Myocyte (in vitro differentiated cells): ENCODE data around the gene RNASE8. TPM values are rescaled to one million over a fixed set of nuclear protein-coding genes. Genes with fewer than 3 reads are reported as not detected.

Experiments used
- DNase-seq: peaks from one replicate; pipeline ENCODE4 v3.0.0-alpha.2; 2012; ENCODE audit warnings: low read depth
- total RNA-seq: library from RNA; depleted of rRNA; stranded (reverse); fragments of >200 nt; gene quantifications from 2 replicates; pipeline ENCODE4 v1.2.3, GENCODE V29; 2014

The RNASE8 gene
- total RNA-seq, 1 donor from 2014 or later = not detected

DNA sequence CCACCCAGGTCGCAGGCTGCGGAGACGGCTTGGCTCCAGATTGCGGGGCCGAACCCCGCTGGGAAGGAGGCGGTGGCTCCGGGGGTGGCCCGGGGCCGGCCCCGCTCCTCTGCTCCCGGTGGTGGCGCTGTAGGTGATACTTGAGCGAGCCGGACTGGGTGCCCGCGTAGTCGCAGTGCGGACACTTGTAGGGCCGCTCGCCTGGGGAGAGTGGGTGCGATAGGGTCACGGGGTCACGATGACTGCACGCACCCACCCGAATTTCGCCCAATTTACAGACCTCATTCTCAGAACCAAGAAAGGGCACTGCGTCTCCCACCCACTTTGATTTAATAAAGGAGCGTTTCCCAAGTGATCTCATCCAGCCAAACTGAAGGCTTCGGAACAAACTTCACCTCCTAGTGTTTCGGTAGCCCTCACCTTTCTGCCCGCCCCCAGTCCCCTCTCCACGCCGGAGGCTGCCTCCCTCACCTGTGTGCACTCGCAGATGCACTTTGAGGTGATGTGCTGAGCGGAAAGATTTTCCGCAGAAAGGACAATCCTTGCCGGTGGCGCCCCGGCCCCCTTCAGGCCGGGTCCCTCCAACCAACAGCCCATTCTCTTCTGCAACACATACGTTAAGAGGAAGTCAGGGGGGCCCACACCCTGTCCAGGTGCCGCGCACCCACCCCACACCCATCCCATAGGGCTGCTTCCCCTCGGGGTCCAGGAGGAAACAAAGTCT is 33.5 kb downstream of the RNASE8 start:
- DNase-seq = no peak

DNA sequence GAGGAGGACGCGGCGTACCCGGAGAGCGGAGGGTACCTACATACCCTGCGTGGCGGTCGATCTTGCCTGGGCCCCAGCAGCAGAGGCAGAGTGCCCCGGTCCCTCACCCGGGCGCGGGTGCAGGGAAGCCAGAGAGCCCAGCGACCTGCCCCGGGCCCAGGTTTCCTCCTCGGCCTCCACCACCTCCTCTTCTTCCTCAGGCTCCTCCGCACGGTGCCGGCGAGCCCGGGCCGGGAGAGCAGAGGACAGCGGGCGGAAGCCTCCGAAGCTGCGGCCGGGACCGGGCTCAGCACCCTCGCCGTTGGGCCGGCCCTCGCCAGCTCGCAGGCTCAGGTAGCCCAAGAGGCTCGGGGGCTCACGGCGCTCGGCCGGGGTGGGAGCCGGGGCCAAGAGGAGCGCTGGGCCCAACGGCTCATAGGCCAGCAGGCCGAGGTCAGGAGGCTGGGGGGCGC is 34.2 kb downstream of the RNASE8 start:
- DNase-seq = no peak

DNA sequence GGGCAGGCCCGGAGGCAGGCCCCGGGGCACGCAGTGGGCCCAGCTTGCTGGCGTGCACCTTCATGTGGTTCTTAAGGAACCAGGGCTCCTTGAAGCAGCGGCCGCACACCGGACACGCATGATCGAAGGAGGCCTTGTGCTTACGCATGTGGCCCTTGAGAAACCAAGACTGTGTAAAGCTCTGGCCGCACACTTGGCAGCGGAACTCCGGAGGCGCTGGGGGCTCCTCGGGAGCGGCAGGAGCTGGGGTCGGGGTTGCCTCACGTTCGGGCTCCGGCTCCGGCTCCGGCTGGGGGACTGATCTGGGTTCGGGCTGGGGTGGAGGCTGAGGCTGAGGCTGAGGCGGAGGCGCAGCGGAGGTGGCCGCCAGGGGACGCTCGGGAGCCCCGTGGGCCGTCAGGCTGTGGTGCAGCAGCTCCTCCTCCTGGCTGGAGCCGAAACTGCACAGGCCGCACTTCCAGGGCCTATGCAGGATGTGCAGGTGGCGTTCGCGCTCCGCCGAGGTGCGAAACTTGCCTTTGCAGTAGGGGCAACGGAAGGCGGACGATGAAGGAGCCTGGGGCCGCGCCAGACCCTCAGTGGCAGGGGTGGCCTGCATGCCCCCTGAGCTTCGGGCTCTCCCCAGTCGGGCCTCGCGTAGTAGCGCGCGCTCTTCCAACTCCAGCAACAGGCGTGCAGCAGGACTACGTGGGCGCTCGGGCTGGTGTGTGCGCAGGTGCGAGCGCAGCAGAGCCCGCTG is 34.8 kb downstream of the RNASE8 start:
- DNase-seq = peak; percentile 66

DNA sequence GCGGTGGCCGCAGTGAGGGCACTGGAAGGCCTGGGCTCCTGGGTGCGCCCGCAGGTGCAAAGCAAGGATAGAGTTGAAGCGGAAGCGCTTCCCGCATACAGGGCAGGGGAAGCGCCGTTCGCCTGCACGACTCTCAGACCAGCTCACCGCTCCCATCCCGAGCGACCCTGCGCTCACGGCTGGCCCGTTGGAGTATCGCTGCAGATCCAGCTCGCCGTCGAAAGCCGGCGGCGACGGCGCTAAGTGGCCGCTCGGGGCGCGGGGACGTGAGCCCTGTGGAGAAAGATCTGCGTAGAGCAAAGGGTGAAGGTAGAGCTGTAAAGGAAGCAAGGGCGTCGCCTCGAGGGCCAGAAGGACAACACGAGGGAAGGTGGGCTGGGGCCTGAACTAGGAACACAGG is 35.4 kb downstream of the RNASE8 start:
- no peak for DNase-seq

DNA sequence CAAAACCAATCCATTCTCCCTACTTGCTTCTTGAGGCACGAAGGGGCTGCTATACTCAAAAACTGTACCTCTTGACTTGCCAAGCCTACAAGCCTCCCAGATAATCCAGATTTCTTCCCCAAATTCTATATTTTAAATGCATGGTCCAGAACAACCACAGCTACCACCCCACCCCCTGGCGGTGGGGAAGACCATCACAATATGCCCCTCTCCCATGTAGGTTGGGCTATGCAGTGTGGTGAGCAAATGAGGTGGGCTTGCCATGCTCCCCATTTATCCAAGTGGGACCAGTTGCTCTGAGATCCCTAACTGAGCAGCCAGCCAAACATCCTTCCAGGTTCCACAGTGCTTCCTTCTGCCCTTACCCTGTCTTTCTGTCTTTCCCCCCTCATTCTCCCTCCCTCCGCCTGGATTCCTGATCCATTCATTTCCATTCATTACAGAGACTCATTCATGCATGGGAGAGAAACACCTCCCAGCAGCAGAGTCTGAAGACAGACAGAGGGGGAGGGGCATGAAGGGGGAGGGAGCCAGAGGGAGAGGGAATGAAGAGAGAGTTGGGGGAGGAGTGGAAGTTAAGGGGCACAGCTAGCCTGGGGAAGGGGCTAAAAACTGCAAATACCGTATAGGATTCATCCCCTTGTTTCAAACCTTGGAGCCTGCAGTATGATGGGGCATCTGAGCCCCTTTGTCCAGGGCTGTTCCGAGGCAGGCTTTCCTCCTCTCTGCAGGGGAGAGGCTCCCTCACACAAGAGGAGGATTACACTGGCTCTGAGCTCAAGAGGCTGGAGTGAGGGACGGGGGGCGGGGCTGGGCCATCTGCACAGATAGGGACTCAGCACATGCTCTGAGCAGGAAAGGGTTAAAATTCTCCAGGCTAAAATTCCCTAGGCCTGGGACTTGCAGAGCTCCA is 36.4 kb downstream of the RNASE8 start:
- no peak for DNase-seq

DNA sequence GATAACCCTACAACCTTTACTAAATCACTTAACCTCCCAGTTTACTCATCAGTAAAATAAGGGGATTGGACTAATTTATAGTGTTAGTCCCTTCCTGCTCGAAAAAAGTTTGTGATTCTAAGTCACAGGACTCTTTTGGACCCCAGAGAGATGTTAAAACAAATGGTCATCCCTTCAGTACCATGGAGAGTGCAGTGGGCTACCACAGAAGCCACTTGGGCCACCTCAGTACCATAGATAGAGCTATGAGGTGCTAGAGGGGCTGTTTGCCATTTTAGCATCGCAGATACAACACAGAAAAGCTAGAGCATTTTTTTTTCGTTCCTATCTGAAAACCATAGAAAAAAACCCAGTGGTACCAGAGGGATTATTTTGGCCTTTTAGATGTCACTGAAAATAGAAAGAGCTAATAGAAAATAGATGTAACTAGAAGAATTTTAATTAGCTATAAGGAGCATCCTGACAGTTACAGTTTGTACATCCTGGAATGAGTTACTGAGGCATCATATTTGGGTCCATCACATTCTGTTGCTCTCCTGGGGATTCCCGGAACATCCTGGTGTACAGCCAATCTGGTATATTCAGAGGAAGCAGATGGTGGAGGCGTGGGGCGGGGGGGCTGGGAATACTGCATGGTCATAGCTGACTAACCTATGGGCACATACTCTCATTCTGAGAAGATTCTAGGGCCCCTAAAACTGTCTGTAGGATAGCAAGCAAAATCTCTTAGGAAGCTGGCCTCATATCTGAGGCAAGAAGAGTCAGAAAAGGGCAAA is 38.0 kb downstream of the RNASE8 start:
- DNase-seq = peak; percentile 74

DNA sequence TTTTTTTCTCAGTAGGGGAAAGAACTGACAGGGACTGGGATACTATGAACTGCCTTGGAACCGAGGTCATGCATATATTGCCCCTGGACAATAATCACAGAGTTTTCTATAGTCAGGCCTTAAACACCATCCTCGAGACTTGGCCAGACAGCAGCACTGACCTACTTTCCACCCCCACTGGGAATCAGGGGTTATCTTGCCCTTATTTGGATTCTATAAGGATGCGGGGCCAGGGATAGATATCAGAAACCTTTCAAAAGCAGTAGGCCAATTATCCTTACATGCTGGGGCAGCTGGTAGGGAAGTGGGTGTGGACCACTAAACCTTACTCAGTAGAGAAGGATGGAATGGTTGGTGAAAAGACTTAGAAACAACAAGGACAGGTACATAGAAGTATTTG is 38.8 kb downstream of the RNASE8 start:
- no peak for DNase-seq

DNA sequence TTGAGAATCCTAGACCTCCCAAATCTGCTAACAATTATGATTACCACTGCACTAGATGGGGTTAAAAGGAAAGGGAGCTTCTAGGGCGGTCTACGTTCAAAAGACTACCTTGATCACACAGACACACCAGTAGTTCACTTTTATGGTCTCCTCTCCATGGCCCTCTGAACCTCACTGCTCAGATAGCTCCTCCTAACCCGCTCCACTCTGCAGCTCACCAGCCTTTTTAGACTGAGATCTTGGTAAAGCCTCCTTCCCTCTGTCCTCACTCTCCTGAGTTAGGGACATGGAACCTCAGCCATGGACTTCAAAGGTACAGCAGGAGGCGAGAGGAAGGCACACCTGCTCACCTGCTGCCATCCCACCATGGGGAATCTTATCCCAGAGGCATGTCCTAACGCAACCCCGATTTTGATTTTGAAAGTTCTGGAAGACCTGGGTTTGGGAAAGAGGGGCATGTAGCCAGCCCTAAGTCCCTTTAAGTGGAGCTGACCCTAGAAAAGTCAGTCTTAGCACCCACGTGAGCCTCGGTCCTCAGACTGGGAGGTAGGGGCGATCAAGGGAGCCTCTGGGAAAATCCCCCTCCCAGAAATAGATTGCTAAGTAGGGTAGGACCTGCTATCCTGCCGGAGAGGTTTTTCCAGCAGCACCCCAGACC is 39.5 kb downstream of the RNASE8 start:
- DNase-seq = no peak

DNA sequence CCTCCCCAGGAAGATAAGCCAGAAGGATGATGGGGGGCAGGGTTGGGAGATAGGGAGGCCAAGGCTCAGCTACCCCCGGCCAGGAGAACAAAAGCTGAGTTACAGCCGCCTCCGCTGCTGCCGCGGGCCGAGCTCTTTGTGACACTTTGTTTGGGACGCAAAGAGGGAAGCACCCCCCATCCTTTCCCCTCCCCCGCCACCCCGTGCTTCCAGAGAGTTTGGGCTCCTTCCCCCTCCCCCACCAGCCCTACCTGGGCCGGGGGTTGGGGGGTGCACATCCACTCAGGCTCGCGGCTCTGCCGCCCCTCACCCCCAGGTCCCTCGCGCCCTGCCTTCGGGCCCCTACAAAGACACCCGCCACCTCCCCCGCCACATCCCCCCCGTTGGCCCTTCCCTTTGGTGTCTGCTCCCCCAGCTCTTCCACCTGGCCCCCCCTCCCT is 40.0 kb downstream of the RNASE8 start:
- DNase-seq = no peak

DNA sequence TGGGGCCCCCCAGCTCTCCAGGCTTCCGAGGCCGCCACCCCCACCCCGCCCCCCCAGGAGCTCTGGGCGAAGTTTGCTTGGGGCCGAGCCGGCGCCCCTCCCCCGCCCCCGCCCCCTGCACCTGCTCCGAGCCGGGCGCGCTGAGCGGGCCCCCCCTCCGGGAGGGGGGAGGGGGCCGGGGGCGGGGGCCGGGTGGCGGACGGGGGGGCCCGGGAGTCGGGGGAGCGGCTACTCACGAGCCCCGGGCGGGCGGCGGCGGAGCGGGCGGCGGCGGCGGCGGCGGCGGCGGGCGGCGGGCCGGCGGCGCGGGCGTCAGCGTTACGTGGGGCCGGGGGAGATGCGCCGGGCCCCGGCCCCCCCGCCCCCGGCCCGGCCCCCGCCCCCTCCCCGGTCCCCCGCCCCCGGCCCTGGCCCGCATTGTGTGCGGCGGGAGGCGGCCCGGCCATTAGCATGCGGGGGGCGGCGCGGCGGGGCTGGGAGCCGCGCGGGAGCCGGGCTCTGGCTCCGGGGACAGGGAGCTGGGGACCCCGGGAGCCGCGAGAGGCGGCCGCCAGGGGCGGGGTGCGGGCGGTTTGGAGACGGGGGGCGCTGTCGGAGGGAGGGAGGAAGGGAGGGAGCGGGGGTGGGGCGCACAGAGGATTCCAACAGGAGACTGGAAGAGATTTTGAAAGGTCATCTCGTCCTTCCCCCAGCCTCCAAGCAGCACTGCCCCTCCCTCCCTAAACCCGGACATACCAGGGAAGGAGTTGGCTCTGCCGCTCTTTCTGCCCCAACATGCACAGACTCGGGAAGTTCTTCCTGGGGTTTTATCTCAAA is 40.7 kb downstream of the RNASE8 start, which contains the start of gene ZNF219:
ZNF219 (minus strand) TSS at position 580 of the 816 bp plus-strand sequence. CDS start 5,064 bp downstream, outside the sequence.
- peak; percentile 64 for DNase-seq

DNA sequence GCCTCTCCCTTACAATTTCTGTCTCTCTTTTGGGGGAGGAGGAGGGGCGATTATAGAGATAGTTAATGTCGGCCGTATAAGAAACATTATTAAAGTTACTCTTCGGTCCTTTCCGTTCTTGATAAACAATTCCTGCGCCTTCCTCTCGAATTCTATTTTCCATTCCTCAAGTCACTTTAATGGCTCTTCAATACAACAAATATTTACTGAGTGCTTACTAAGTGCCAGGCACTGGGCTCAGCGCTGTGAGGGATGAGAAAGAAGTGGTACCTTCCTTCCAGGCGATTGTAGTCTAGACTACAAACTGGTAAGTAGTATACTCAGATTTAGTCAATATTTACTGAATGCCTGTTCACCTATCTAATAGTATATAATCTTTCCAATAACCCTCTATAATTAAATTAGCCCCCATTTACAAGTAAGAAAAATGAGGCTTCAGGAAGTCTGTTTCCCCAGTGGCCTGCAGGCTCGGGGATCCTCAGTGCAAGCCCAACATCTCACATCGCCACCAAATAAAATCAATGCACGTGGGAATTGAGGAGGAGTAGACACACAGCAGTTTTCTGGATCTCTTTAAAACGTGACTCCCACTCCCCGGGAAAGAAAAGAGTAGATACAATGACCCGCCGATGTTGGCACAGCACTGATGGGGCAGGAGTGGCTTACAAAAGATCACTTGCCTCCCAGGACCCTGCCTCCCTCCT is 41.4 kb downstream of the RNASE8 start:
- no peak for DNase-seq

DNA sequence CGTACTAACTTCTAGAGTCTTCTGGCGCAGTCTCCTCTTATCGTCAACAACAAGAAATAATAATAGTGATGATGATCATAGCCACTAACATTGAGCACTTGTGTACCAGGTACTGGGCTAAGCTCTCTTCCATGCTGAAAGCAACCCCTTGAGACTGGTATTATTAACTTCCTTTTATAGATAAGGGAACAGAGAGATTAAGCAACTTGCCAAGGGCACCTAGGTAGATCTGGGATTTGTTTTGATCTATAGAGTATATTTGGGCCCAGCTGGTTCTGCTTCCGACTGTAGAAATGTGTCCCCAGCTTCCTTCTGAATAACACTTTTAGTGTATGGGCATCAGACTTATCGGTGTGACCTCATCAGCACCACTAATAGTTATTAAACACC is 42.0 kb downstream of the RNASE8 start:
- no peak for DNase-seq

DNA sequence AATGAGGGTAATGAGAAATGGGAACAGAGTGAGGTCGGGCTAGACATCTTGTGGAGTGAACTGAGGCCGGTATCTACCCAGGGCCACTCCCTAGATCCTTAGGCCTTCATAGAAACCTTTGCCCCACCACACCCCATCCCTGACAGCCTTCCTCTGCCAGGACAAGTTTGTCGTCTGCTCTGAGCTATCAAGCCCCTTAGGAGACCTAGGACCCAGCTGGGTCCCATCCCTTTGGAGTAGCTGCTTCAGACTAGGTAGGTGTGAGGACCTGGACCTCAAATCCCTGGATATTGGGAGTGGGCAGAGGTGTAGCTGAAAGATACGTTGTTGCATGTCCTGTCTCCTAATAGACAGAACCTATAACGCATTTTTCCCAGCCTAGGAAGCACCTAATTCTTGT is 43.3 kb downstream of the RNASE8 start, which contains the start of gene TMEM253:
TMEM253 (plus strand) TSS at position 136 of the 400 bp plus-strand sequence. CDS start 278 bp downstream, outside the sequence.
- DNase-seq = no peak

DNA sequence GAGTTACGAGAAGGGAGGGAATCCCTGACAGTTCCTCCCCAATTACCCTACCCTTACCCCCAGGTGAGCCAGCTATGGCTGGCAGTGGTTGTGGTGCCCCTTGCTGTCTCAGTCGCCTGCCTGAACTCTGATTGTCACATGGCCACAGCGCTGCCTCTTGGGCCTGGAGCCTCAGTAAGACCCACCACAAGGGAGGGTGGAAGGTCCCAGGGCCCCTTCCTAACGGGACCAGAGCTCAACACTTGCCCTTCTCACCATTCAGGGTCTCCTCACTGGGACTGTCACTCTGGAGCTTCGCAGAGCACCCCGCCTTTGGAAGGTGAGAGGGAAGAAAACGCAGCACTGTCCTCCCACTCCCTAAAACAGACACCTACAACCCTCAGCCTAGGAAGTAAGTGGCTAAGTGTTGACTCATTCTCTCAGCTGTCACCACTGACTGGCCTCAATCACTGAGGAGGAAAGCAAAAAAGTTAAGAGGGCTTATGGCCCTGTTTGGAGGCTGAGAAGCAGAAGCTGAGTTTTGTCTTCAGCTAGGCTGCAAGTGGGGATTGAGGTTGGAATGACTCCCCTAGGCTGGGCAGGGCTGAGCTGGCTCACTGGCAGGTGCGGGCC is 44.3 kb downstream of the RNASE8 start:
- no peak for DNase-seq

DNA sequence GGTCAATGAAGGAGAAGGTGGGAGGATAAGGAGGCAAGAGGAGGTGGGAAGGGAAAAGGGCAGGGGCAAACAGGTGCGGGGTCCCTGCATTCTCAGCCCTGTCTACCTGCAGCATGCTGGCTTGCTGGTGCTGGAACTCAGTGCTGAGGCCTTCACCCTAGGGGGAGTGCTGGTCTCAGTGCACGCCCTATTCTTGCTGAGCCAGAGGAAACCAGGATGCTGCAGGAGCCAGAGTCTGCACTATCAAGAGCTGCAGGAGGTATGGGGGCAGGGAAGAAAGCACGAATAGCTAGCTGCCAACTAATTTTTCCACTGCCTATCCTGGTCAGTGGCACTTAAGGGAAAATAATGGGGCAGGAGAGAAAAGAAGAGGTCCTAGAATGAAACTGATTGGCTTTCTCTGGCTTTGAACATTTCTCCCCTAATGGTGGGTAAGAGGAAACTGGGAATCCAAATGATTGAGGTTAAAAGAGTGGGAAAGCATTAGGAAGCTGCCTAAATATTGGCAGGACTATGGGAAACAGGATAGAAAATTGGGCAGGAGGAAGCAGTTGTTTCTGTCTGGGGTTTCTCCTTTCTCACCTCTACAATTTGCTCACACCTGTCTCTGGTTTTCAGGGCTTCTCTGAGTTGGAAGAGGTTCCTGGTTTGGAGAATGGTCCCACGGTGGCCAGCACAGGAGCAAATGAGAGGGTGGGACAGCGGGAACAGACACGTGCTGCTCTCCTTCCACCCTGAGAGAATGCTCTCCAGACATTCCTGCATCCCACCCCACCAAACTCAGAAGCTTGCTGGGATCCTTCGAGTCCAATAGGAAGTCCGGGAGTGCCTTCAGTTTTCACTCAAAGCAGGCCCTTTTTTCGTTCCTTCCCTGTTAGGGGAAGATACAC is 45.1 kb downstream of the RNASE8 start:
- DNase-seq = no peak

DNA sequence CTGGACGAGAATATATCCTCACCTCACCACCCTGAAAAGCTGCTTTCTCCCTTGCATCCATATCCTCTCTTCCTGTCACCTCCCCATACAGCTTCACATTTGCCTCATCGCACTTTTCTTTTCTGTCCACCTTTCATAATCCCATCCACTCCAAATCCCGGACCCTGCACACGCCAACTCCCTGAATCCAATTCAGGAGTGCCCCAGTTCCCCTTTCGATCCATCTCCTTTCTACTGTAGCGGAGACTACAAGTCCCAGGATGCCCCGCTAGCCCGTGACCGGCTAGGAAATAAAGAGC is 45.7 kb downstream of the RNASE8 start:
- no peak for DNase-seq
